ENCODE results near the gene MBP. TPM values are rescaled to one million over a fixed set of nuclear protein-coding genes. Genes with fewer than 3 reads are reported as not detected.

The MBP gene
- total and polyA plus RNA-seq, 2 experiments from 2014 or later, result 18.4 to 22.9 TPM

DNA sequence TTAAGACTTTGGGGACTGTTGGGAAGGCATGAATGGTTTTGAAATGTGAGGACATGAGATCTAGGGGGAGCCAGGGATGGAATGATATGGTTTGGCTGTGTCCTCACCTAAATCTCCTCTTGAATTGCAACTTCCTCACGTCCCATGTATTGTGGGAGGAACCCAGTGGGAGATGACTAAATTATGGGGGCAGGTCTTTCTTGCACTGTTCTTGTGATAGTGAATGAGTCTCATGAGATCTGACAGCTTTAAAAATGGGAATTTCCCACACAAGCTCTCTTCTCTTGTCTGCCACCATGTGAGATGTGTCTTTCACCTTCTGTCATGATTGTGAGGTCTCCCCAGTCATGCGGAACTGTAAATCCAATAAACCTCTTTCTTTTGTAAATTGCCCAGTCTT, 11.5 kb upstream of the MBP start:
- H3K27me3 Mint-ChIP-seq (ENCODE audit: insufficient read depth, low read depth, poor library complexity), result peaks cover 9% of the 10 kb centered on the region
- no peaks in the 10 kb centered on the region for H4K20me1 ChIP-seq (replicated peaks; ENCODE audit: insufficient read depth)
- H3K9me3 Mint-ChIP-seq, result peaks cover 50% of the 10 kb centered on the region
- H3K4me1 ChIP-seq (ENCODE audit: insufficient read depth), result no peaks in the 10 kb centered on the region
- H3K79me2 ChIP-seq (replicated peaks; ENCODE audit: insufficient read depth), result no peaks in the 10 kb centered on the region
- H3K4me2 ChIP-seq, result no peak overlapping the region
- H3K27me3 ChIP-seq (ENCODE audit: insufficient read depth), result no peaks in the 10 kb centered on the region
- H3F3A ChIP-seq (replicated peaks; ENCODE audit: low read depth), result no peaks in the 10 kb centered on the region
- peaks cover 39% of the 10 kb centered on the region for H3K36me3 Mint-ChIP-seq (ENCODE audit: low read depth)
- no peak overlapping the region for H3K4me3 Mint-ChIP-seq
- H3K27ac ChIP-seq (ENCODE audit: low read depth), result no peak overlapping the region
- no peak overlapping the region for H3K4me3 ChIP-seq
- no peak for DNase-seq (ENCODE audit: low spot score)
- TF ChIP-seq NANOG (IDR thresholded peaks at IDR 0.05; ENCODE audit: borderline replicate concordance) (no peak), JUNB (IDR thresholded peaks at IDR 0.05; ENCODE audit: unreplicated experiment) (no peak)
- no peaks in the 10 kb centered on the region for H3K4me1 Mint-ChIP-seq
- H3K9me2 ChIP-seq (ENCODE audit: insufficient read depth), result no peaks in the 10 kb centered on the region
- no peak for ATAC-seq
- no peak overlapping the region for H3K27ac Mint-ChIP-seq
- H2AFZ ChIP-seq, result no peak overlapping the region
- H3K36me3 ChIP-seq (ENCODE audit: insufficient read depth), result no peaks in the 10 kb centered on the region

DNA sequence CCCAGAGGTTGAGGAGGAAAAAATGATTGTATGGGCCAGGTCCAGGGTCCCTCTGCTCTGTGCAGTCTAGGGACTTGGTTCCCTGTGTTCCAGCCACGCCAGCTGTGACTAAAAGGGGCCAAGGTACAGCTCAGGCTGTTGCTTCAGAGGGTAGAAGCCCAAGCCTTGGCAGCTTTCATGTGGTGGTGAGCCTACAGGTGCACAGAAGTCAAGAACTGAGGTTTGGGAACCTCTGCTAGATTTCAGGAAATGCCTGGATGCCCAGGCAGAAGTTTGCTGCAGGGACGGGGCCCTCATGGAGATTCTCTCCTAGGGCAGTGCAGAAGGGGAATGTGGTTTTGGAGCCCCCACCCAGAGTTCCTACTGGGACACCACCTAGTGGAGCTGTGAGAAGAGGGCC, 10.6 kb upstream of the MBP start:
- Histone ChIP-seq H4K20me1 (replicated peaks; ENCODE audit: insufficient read depth) (no peaks in the 10 kb centered on the region), H3K9me2 (ENCODE audit: insufficient read depth) (no peaks in the 10 kb centered on the region), H3K4me3 (no peak overlapping the region), H3K4me2 (no peak overlapping the region), H3K27ac (ENCODE audit: low read depth) (no peak overlapping the region), H3K36me3 (ENCODE audit: insufficient read depth) (no peaks in the 10 kb centered on the region), H2AFZ (no peak overlapping the region), H3K4me1 (ENCODE audit: insufficient read depth) (no peaks in the 10 kb centered on the region), H3F3A (replicated peaks; ENCODE audit: low read depth) (no peaks in the 10 kb centered on the region), H3K79me2 (replicated peaks; ENCODE audit: insufficient read depth) (no peaks in the 10 kb centered on the region), H3K27me3 (ENCODE audit: insufficient read depth) (no peaks in the 10 kb centered on the region)
- Mint-ChIP-seq H3K36me3 (ENCODE audit: low read depth) (peaks cover 39% of the 10 kb centered on the region), H3K27me3 (ENCODE audit: insufficient read depth, low read depth, poor library complexity) (peaks cover 9% of the 10 kb centered on the region), H3K4me1 (no peaks in the 10 kb centered on the region; the same call in 2 of the 3 replicates), H3K27ac (no peak overlapping the region), H3K4me3 (no peak overlapping the region), H3K9me3 (peaks cover 50% of the 10 kb centered on the region)
- ATAC-seq (no peak), DNase-seq (ENCODE audit: low spot score) (no peak)
- TF ChIP-seq STAT1 (IDR thresholded peaks at IDR 0.05; ENCODE audit: unreplicated experiment), result no peak
- TF ChIP-seq, protein P1, sequence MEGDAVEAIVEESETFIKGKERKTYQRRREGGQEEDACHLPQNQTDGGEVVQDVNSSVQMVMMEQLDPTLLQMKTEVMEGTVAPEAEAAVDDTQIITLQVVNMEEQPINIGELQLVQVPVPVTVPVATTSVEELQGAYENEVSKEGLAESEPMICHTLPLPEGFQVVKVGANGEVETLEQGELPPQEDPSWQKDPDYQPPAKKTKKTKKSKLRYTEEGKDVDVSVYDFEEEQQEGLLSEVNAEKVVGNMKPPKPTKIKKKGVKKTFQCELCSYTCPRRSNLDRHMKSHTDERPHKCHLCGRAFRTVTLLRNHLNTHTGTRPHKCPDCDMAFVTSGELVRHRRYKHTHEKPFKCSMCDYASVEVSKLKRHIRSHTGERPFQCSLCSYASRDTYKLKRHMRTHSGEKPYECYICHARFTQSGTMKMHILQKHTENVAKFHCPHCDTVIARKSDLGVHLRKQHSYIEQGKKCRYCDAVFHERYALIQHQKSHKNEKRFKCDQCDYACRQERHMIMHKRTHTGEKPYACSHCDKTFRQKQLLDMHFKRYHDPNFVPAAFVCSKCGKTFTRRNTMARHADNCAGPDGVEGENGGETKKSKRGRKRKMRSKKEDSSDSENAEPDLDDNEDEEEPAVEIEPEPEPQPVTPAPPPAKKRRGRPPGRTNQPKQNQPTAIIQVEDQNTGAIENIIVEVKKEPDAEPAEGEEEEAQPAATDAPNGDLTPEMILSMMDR (conservative IDR thresholded peaks at IDR 0.05; ENCODE audit: low read depth in 2 of 2), result no peak
- no peak for TF ChIP-seq ZNF114 (CRISPR knock-in tag; IDR thresholded peaks at IDR 0.05)
- TF ChIP-seq POLR2AphosphoS5 (IDR thresholded peaks at IDR 0.05; ENCODE audit: low read depth), result no peak
- no peak for TF ChIP-seq ZNF331 (CRISPR knock-in tag; IDR thresholded peaks at IDR 0.05; ENCODE audit: low read depth)
- TF ChIP-seq JUNB (IDR thresholded peaks at IDR 0.05; ENCODE audit: unreplicated experiment), result no peak
- TF ChIP-seq, protein P2, sequence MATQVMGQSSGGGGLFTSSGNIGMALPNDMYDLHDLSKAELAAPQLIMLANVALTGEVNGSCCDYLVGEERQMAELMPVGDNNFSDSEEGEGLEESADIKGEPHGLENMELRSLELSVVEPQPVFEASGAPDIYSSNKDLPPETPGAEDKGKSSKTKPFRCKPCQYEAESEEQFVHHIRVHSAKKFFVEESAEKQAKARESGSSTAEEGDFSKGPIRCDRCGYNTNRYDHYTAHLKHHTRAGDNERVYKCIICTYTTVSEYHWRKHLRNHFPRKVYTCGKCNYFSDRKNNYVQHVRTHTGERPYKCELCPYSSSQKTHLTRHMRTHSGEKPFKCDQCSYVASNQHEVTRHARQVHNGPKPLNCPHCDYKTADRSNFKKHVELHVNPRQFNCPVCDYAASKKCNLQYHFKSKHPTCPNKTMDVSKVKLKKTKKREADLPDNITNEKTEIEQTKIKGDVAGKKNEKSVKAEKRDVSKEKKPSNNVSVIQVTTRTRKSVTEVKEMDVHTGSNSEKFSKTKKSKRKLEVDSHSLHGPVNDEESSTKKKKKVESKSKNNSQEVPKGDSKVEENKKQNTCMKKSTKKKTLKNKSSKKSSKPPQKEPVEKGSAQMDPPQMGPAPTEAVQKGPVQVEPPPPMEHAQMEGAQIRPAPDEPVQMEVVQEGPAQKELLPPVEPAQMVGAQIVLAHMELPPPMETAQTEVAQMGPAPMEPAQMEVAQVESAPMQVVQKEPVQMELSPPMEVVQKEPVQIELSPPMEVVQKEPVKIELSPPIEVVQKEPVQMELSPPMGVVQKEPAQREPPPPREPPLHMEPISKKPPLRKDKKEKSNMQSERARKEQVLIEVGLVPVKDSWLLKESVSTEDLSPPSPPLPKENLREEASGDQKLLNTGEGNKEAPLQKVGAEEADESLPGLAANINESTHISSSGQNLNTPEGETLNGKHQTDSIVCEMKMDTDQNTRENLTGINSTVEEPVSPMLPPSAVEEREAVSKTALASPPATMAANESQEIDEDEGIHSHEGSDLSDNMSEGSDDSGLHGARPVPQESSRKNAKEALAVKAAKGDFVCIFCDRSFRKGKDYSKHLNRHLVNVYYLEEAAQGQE (IDR thresholded peaks at IDR 0.05; ENCODE audit: unreplicated experiment), result no peak
- TF ChIP-seq, protein P3, sequence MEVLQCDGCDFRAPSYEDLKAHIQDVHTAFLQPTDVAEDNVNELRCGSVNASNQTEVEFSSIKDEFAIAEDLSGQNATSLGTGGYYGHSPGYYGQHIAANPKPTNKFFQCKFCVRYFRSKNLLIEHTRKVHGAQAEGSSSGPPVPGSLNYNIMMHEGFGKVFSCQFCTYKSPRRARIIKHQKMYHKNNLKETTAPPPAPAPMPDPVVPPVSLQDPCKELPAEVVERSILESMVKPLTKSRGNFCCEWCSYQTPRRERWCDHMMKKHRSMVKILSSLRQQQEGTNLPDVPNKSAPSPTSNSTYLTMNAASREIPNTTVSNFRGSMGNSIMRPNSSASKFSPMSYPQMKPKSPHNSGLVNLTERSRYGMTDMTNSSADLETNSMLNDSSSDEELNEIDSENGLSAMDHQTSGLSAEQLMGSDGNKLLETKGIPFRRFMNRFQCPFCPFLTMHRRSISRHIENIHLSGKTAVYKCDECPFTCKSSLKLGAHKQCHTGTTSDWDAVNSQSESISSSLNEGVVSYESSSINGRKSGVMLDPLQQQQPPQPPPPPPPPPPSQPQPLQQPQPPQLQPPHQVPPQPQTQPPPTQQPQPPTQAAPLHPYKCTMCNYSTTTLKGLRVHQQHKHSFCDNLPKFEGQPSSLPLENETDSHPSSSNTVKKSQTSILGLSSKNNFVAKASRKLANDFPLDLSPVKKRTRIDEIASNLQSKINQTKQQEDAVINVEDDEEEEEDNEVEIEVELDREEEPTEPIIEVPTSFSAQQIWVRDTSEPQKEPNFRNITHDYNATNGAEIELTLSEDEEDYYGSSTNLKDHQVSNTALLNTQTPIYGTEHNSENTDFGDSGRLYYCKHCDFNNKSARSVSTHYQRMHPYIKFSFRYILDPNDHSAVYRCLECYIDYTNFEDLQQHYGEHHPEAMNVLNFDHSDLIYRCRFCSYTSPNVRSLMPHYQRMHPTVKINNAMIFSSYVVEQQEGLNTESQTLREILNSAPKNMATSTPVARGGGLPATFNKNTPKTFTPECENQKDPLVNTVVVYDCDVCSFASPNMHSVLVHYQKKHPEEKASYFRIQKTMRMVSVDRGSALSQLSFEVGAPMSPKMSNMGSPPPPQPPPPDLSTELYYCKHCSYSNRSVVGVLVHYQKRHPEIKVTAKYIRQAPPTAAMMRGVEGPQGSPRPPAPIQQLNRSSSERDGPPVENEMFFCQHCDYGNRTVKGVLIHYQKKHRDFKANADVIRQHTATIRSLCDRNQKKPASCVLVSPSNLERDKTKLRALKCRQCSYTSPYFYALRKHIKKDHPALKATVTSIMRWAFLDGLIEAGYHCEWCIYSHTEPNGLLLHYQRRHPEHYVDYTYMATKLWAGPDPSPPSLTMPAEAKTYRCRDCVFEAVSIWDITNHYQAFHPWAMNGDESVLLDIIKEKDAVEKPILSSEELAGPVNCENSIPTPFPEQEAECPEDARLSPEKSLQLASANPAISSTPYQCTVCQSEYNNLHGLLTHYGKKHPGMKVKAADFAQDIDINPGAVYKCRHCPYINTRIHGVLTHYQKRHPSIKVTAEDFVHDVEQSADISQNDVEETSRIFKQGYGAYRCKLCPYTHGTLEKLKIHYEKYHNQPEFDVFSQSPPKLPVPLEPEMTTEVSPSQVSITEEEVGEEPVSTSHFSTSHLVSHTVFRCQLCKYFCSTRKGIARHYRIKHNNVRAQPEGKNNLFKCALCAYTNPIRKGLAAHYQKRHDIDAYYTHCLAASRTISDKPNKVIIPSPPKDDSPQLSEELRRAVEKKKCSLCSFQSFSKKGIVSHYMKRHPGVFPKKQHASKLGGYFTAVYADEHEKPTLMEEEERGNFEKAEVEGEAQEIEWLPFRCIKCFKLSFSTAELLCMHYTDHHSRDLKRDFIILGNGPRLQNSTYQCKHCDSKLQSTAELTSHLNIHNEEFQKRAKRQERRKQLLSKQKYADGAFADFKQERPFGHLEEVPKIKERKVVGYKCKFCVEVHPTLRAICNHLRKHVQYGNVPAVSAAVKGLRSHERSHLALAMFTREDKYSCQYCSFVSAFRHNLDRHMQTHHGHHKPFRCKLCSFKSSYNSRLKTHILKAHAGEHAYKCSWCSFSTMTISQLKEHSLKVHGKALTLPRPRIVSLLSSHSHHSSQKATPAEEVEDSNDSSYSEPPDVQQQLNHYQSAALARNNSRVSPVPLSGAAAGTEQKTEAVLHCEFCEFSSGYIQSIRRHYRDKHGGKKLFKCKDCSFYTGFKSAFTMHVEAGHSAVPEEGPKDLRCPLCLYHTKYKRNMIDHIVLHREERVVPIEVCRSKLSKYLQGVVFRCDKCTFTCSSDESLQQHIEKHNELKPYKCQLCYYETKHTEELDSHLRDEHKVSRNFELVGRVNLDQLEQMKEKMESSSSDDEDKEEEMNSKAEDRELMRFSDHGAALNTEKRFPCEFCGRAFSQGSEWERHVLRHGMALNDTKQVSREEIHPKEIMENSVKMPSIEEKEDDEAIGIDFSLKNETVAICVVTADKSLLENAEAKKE (CRISPR knock-in tag; IDR thresholded peaks at IDR 0.05), result no peak
- no peak for TF ChIP-seq CREB1 (CRISPR knock-in tag; IDR thresholded peaks at IDR 0.05; ENCODE audit: low read depth)
- TF ChIP-seq NANOG (IDR thresholded peaks at IDR 0.05; ENCODE audit: borderline replicate concordance), result no peak

Measured in GM23338 (cell line).